AG04450 (cell line): Measurements from ENCODE around the gene MICAL2. TPM values are rescaled to one million over a fixed set of nuclear protein-coding genes. Genes with fewer than 3 reads are reported as not detected.

ENCODE experiments used
- CTCF ChIA-PET: fragments of 300-600, 350-600 bp; formaldehyde crosslinking; extraction: SDS; loops from one replicate; lab custom pipeline; 2022; ENCODE audit warnings: antibody characterized with exemption, inconsistent platforms; lab: Charles Lee
- POLR2A ChIA-PET: fragments of 350-600 bp; formaldehyde crosslinking; extraction: SDS; loops from one replicate; lab custom pipeline; 2021; ENCODE audit warnings: antibody characterized with exemption, inconsistent platforms; lab: Yijun Ruan, JAX
- DNase-seq: peaks from one replicate; pipeline ENCODE4 v3.0.0-alpha.2; 2011; ENCODE audit warnings: low read depth, low spot score
- H3K27ac ChIP-seq: one replicate; pipeline ENCODE4 v1.5.1; 2012; ENCODE audit warnings: low read depth, low read length, control low read depth
- H3K27me3 ChIP-seq: one replicate; pipeline ENCODE4 v1.6.0; 2012; ENCODE audit warnings: low read length; ENCODE audit not compliant: control insufficient read depth, insufficient read depth
- H3K4me3 ChIP-seq: 2 replicates; pipeline ENCODE4 v1.5.1; 2011; ENCODE audit warnings: mild to moderate bottlenecking, low read depth, low read length, control low read depth
- H3K9me3 ChIP-seq: 2 replicates; pipeline ENCODE4 v1.5.1; 2012; ENCODE audit warnings: low read length; ENCODE audit not compliant: control insufficient read depth, insufficient read depth
- CTCF ChIP-seq: IDR thresholded peaks from 2 replicates; pipeline ENCODE4 v1.5.1; 2011; ENCODE audit warnings: low read depth, low read length, control low read depth, inconsistent platforms
- polyA plus RNA-seq: library from polyadenylated mRNA; depleted of rRNA; stranded (reverse); fragments of >200 nt; gene quantifications from 2 replicates; pipeline ENCODE4 v1.2.3, GENCODE V29; 2011

Gene MICAL2
- polyA plus RNA-seq, 1 experiment = 171 TPM

- Histone ChIP-seq H3K9me3 (no peaks in the 10 kb centered on the region), H3K27me3 (no peaks in the 10 kb centered on the region), H3K27ac (no peak overlapping the region), H3K4me3 (no peak overlapping the region)
- CTCF ChIA-PET = interaction anchor here (0.9 kb wide), 1 partner anchor 32 kb away, joined by 3 read pairs; no protein-coding TSS in a partner anchor
- no peak for TF ChIP-seq CTCF
- no peak for DNase-seq
- POLR2A ChIA-PET = no interaction called here
These were observed 139.3 kb downstream of the MICAL2 start for GRCh38 chr11:12249590-12250260.

GRCh38 chr11:12251666-12252560 lies 141.5 kb downstream of the MICAL2 start:
- no peak for TF ChIP-seq CTCF
- CTCF ChIA-PET = interaction anchor here (1.0 to 1.5 kb wide), 4 partner anchors 15 to 452 kb away, joined by 3 to 4 read pairs (median 4); no protein-coding TSS in a partner anchor
- H3K27me3 ChIP-seq = no peaks in the 10 kb centered on the region
- H3K9me3 ChIP-seq = no peaks in the 10 kb centered on the region
- POLR2A ChIA-PET = interaction anchor here (0.6 kb wide), 2 partner anchors 32 to 409 kb away, joined by 3 to 10 read pairs; no protein-coding TSS in a partner anchor
- H3K27ac ChIP-seq = peak overlapping the region; percentile 11
- no peak overlapping the region for H3K4me3 ChIP-seq
- no peak for DNase-seq

GRCh38 chr11:12253843-12254281 lies 143.5 kb downstream of the MICAL2 start:
- DNase-seq = no peak
- H3K27me3 ChIP-seq = no peaks in the 10 kb centered on the region
- ChIA-PET POLR2A (no interaction called here), CTCF (interaction anchor here (1.5 kb wide), 1 partner anchor 28 kb away, joined by 3 read pairs; no protein-coding TSS in a partner anchor)
- H3K9me3 ChIP-seq = no peaks in the 10 kb centered on the region
- TF ChIP-seq CTCF = no peak
- no peak overlapping the region for H3K4me3 ChIP-seq
- peak overlapping the region; percentile 21 for H3K27ac ChIP-seq

- no peak for TF ChIP-seq CTCF
- ChIA-PET POLR2A (no interaction called here), CTCF (no interaction called here)
- no peak for DNase-seq
- no peaks in the 10 kb centered on the region for H3K9me3 ChIP-seq
- no peaks in the 10 kb centered on the region for H3K27me3 ChIP-seq
- no peak overlapping the region for H3K4me3 ChIP-seq
- peak overlapping the region; percentile 39 for H3K27ac ChIP-seq
These were observed 148.1 kb downstream of the MICAL2 start for GRCh38 chr11:12258451-12258850.

GRCh38 chr11:12259956-12260355 lies 149.6 kb downstream of the MICAL2 start:
- DNase-seq = no peak
- no peak for TF ChIP-seq CTCF
- Histone ChIP-seq H3K27me3 (no peaks in the 10 kb centered on the region), H3K9me3 (no peaks in the 10 kb centered on the region), H3K4me3 (no peak overlapping the region), H3K27ac (no peak overlapping the region)
- CTCF ChIA-PET = interaction anchor here (1.4 kb wide), 1 partner anchor 22 kb away, joined by 3 read pairs; no protein-coding TSS in a partner anchor
- POLR2A ChIA-PET = no interaction called here
